Breast epithelium (tissue), 4 donors: ENCODE measurements around the gene CPT2. TPM values are rescaled to one million over a fixed set of nuclear protein-coding genes. Genes with fewer than 3 reads are reported as not detected.

Experiments used
- DNase-seq, 2 donors: peaks; one replicate each; pipeline ENCODE4 v3.0.0-alpha.2; 2019; ENCODE audit warnings: low spot score in 2 of 2
- H3K27ac ChIP-seq, 2 donors: fragments of 200-600 bp; sonication (generic) in 1 of 2; one replicate each; pipeline ENCODE4 v1.5.1; 2016 to 2019; ENCODE audit warnings: mild to moderate bottlenecking in 1 of 2
- H3K27me3 ChIP-seq, 2 donors: fragments of 200-600 bp; sonication (generic) in 1 of 2; one replicate each; pipeline versions ENCODE4 v1.5.1 to v1.6.0; 2017 to 2019; ENCODE audit warnings: control low read depth in 1 of 2, mild to moderate bottlenecking in 1 of 2
- H3K36me3 ChIP-seq: fragments of 200-600 bp; one replicate; pipeline ENCODE4 v1.5.1; 2019
- H3K4me1 ChIP-seq, 2 donors: fragments of 200-600 bp; sonication (generic); one replicate each; pipeline ENCODE4 v1.5.1; 2016 to 2019; ENCODE audit warnings: control low read depth in 1 of 2
- H3K4me3 ChIP-seq, 3 donors: fragments of 200-600 bp; sonication (generic); 1 replicate in 2 of 3; 2 replicates in 1 of 3; pipeline ENCODE4 v1.5.1; 2016 to 2019; ENCODE audit warnings: mild to moderate bottlenecking in 3 of 3, moderate library complexity in 2 of 3
- H3K9me3 ChIP-seq, 2 donors: fragments of 200-600 bp; sonication (generic) in 1 of 2; one replicate each; pipeline ENCODE4 v1.5.1; 2016 to 2019; ENCODE audit warnings: control low read depth in 1 of 2
- POLR2A ChIP-seq: fragments of 450-650 bp; IDR thresholded peaks from one replicate; pipeline ENCODE4 v1.6.1; 2016; ENCODE audit warnings: antibody characterized with exemption, mild to moderate bottlenecking, moderate library complexity
- POLR2AphosphoS5 ChIP-seq, 3 donors: sonication (generic); formaldehyde crosslinking; IDR thresholded peaks; one replicate each; pipeline ENCODE4 v1.6.1; 2017; ENCODE audit warnings: antibody characterized with exemption in 3 of 3
- intact Hi-C: fragments of 100-400 bp; cut with DNase I; formaldehyde crosslinking; loops from one replicate; pipeline ENCODE4 v1.15.1; 2023; ENCODE audit warnings: low total_unique reads
- total RNA-seq, 3 donors: library from RNA; depleted of rRNA; stranded (reverse); fragments of >200 nt; gene quantifications; one replicate each; pipeline ENCODE4 v1.1.0, GENCODE V29; 2016
- TF ChIP-seq, protein P1 (sequence below), 3 donors: fragments of 450-650 bp; IDR thresholded peaks; one replicate each; pipeline ENCODE4 v1.5.1; 2016 to 2017; ENCODE audit warnings: antibody characterized with exemption in 3 of 3, mild to moderate bottlenecking in 3 of 3, moderate library complexity in 3 of 3

Gene CPT2
- total RNA-seq, 3 donors from 2014 or later, result 20.5 to 26.2 (median 22.9) TPM

DNA sequence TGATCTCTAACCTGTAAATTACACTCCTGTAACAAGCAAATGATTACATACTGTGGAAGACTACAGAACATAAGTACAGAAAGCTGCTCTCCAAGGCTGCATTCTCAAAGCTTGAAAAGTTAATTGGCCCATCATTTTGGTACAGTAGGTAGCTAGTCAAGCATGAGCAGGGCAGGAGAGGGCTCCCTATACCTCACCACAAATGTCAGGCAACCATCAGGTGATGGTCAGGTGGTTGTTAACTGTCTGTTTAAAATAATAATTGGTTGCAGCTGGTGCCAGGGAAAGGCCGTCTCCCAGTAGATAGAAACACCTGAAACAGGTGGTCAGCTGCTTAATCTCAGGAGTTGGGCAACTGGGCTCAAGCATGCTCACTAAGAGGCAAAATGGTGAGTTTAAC is 41.1 kb upstream of the CPT2 start:
- Histone ChIP-seq H3K9me3 (no peaks in the 10 kb centered on the region), H3K36me3 (no peaks in the 10 kb centered on the region), H3K4me3 (no peak overlapping the region), H3K4me1 (no peaks in the 10 kb centered on the region), H3K27me3 (no peaks in the 10 kb centered on the region), H3K27ac (no peak overlapping the region)
- intact Hi-C loops, result no loop called here
- no peak for DNase-seq
- no peak for TF ChIP-seq POLR2AphosphoS5 (IDR thresholded peaks at IDR 0.05)
- TF ChIP-seq POLR2A, result no peak
- TF ChIP-seq, protein P1, sequence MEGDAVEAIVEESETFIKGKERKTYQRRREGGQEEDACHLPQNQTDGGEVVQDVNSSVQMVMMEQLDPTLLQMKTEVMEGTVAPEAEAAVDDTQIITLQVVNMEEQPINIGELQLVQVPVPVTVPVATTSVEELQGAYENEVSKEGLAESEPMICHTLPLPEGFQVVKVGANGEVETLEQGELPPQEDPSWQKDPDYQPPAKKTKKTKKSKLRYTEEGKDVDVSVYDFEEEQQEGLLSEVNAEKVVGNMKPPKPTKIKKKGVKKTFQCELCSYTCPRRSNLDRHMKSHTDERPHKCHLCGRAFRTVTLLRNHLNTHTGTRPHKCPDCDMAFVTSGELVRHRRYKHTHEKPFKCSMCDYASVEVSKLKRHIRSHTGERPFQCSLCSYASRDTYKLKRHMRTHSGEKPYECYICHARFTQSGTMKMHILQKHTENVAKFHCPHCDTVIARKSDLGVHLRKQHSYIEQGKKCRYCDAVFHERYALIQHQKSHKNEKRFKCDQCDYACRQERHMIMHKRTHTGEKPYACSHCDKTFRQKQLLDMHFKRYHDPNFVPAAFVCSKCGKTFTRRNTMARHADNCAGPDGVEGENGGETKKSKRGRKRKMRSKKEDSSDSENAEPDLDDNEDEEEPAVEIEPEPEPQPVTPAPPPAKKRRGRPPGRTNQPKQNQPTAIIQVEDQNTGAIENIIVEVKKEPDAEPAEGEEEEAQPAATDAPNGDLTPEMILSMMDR (IDR thresholded peaks at IDR 0.05), result no peak

DNA sequence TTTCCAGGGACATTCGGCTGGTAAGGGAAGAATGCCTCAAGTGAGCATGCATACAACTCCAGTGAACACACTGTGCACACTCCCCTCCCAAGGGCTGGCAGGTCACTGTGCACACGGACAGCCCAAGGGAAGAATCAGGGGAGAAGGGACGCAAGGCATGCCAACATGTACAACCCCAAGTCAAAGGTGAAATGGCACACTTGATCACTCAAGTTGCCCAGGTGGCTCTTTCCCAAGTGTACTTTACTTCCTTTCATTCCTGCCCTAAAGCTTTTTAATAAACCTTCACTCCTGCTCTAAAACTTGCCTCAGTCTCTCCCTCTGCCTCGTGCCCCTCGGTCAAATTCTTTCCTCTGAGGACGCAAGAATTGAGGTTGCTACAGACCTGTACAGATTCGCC is 40.7 kb upstream of the CPT2 start:
- no peaks in the 10 kb centered on the region for H3K4me1 ChIP-seq
- no peak overlapping the region for H3K27ac ChIP-seq
- intact Hi-C loops, result no loop called here
- no peaks in the 10 kb centered on the region for H3K9me3 ChIP-seq
- DNase-seq, result no peak
- no peak overlapping the region for H3K4me3 ChIP-seq
- no peaks in the 10 kb centered on the region for H3K27me3 ChIP-seq
- no peaks in the 10 kb centered on the region for H3K36me3 ChIP-seq
- TF ChIP-seq POLR2AphosphoS5 (IDR thresholded peaks at IDR 0.05), result no peak
- TF ChIP-seq, protein P1 (IDR thresholded peaks at IDR 0.05), result no peak
- no peak for TF ChIP-seq POLR2A

DNA sequence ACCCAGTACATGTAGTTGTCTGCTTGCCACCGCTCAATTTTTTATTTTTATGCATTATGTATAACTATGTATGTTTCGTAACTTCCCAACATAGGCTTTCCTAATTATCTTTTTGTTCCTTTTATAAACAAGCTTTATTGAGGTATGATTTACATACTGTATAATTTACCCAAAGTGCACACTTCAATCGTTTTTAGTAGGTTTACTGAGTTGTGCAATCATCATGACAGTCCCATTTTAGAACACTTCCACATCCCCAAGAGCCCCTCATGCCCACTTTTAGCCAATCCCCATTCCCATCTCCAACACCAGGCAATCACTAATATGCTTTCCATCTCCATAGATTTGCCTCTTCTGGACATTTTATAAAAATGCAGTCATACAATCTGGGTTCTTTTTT is 39.8 kb upstream of the CPT2 start:
- Histone ChIP-seq H3K36me3 (no peaks in the 10 kb centered on the region), H3K27ac (no peak overlapping the region), H3K9me3 (no peaks in the 10 kb centered on the region), H3K4me3 (no peak overlapping the region), H3K27me3 (no peaks in the 10 kb centered on the region), H3K4me1 (no peaks in the 10 kb centered on the region)
- no peak for DNase-seq
- intact Hi-C loops, result no loop called here
- no peak for TF ChIP-seq POLR2A
- TF ChIP-seq, protein P1 (IDR thresholded peaks at IDR 0.05), result no peak
- no peak for TF ChIP-seq POLR2AphosphoS5 (IDR thresholded peaks at IDR 0.05)

DNA sequence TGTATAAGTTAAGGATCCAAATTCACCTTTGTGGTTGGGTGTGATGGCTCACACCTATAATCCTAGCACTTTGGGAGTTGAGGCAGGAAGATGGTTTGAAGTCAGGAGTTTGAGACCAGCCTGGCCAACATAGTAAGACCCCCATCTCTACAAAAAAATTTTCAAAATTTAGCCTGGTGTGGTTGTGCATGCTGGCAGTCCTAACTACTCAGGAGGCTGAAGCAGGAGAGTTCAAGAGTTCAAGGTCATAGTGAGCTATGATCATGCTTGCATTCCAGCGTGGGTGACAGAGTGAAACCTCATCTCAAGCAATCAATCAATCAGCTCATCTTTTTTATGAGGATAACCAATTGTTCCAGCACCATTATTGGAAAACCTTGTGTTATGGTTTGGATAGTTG is 37.7 kb upstream of the CPT2 start:
- DNase-seq, result no peak
- H3K4me3 ChIP-seq, result no peak overlapping the region
- intact Hi-C loops, result no loop called here
- no peaks in the 10 kb centered on the region for H3K27me3 ChIP-seq
- H3K9me3 ChIP-seq, result no peaks in the 10 kb centered on the region
- H3K4me1 ChIP-seq, result no peaks in the 10 kb centered on the region
- H3K36me3 ChIP-seq, result no peaks in the 10 kb centered on the region
- H3K27ac ChIP-seq, result no peak overlapping the region
- TF ChIP-seq, protein P1 (IDR thresholded peaks at IDR 0.05), result no peak
- TF ChIP-seq POLR2AphosphoS5 (IDR thresholded peaks at IDR 0.05) (no peak), POLR2A (no peak)

DNA sequence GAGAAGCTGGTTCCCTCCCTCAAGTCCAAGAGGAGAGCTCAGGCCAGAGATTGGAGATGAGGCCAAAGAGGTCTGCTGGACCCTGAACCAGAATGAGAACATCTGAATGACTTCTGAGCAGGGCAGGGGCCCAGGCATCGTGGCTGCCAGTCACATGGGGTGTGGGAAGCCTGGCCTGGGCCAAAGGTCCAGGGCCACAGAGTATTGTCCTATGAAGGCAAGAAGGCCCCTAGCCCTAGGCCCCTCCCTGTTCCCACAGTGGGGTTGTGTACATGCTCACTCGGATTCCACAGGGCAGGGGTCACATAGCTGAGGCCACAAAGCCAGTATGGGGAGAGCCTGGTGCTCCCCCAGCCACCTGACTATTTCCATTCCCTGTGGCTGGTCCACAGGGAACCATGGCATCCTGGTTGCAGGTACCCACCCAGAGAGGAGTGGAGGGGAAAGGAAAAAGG is 35.7 kb upstream of the CPT2 start:
- Histone ChIP-seq H3K9me3 (no peaks in the 10 kb centered on the region), H3K27me3 (no peaks in the 10 kb centered on the region), H3K4me3 (no peak overlapping the region), H3K4me1 (no peaks in the 10 kb centered on the region), H3K36me3 (no peaks in the 10 kb centered on the region), H3K27ac (no peak overlapping the region)
- TF ChIP-seq POLR2A (no peak), POLR2AphosphoS5 (IDR thresholded peaks at IDR 0.05) (no peak)
- TF ChIP-seq, protein P1 (IDR thresholded peaks at IDR 0.05), result no peak
- intact Hi-C loops, result no loop called here
- no peak for DNase-seq
